ENCODE measurements around the gene TJP2.
"Not testable (repeated sequence)": the region's sequence is repeated elsewhere in the genome, so short reads cannot be mapped to it uniquely, and the experiment has no call there.

Gene TJP2

GRCh38 chr9:69279084-69279731, 105.1 kb downstream of the TJP2 start:
- no peak for DNase-seq (ENCODE audit: low read depth in 1 of 2, low spot score in 1 of 2)

- no peak for DNase-seq (ENCODE audit: low read depth in 1 of 2, low spot score in 1 of 2)
Observed at GRCh38 chr9:69279733-69280132, 105.7 kb downstream of the TJP2 start.

- no peak for DNase-seq (ENCODE audit: low read depth in 1 of 2, low spot score in 1 of 2)
Observed at GRCh38 chr9:69283003-69283402, 108.9 kb downstream of the TJP2 start.

- DNase-seq (ENCODE audit: low read depth in 1 of 2, low spot score in 1 of 2) = no peak
Observed at GRCh38 chr9:69292078-69292477, 118.0 kb downstream of the TJP2 start.

GRCh38 chr9:69293156-69293555, 119.1 kb downstream of the TJP2 start:
- no peak for DNase-seq (ENCODE audit: low read depth in 1 of 2, low spot score in 1 of 2)

GRCh38 chr9:69295872-69296552, 121.9 kb downstream of the TJP2 start:
- DNase-seq (ENCODE audit: low read depth in 1 of 2, low spot score in 1 of 2) = no peak

- DNase-seq (ENCODE audit: low read depth in 1 of 2, low spot score in 1 of 2) = no peak
Observed at GRCh38 chr9:69297300-69297980, 123.4 kb downstream of the TJP2 start.

GRCh38 chr9:69299315-69299714, 125.2 kb downstream of the TJP2 start:
- no peak for DNase-seq (ENCODE audit: low read depth in 1 of 2, low spot score in 1 of 2)

- no peak for DNase-seq (ENCODE audit: low read depth in 1 of 2, low spot score in 1 of 2)
Observed at GRCh38 chr9:69299826-69300225, 125.7 kb downstream of the TJP2 start.

GRCh38 chr9:69303331-69303730, 129.3 kb downstream of the TJP2 start:
- DNase-seq (ENCODE audit: low read depth in 1 of 2, low spot score in 1 of 2) = no peak

- not testable (repeated sequence) for DNase-seq (ENCODE audit: low read depth in 1 of 2, low spot score in 1 of 2)
Observed at GRCh38 chr9:69306895-69307445, 132.9 kb downstream of the TJP2 start.

- DNase-seq (ENCODE audit: low read depth in 1 of 2, low spot score in 1 of 2) = no peak
Observed at GRCh38 chr9:69307446-69308205, 133.5 kb downstream of the TJP2 start.

GRCh38 chr9:69308206-69308931, 134.3 kb downstream of the TJP2 start:
- no peak for DNase-seq (ENCODE audit: low read depth in 1 of 2, low spot score in 1 of 2)

- no peak for DNase-seq (ENCODE audit: low read depth in 1 of 2, low spot score in 1 of 2)
Observed at GRCh38 chr9:69313175-69313574, 139.1 kb downstream of the TJP2 start.

GRCh38 chr9:69314547-69314946, 140.5 kb downstream of the TJP2 start:
- DNase-seq (ENCODE audit: low read depth in 1 of 2, low spot score in 1 of 2) = no peak

GRCh38 chr9:69317081-69317480, 143.0 kb downstream of the TJP2 start:
- no peak for DNase-seq (ENCODE audit: low read depth in 1 of 2, low spot score in 1 of 2)

- DNase-seq (ENCODE audit: low read depth in 1 of 2, low spot score in 1 of 2) = no peak
Observed at GRCh38 chr9:69317894-69318293, 143.8 kb downstream of the TJP2 start.

- DNase-seq (ENCODE audit: low read depth in 1 of 2, low spot score in 1 of 2) = no peak
Observed at GRCh38 chr9:69319324-69320025, 145.4 kb downstream of the TJP2 start.

- no peak for DNase-seq (ENCODE audit: low read depth in 1 of 2, low spot score in 1 of 2)
Observed at GRCh38 chr9:69322256-69322655, 148.2 kb downstream of the TJP2 start.

GRCh38 chr9:69323861-69324260, 149.8 kb downstream of the TJP2 start:
- DNase-seq (ENCODE audit: low read depth in 1 of 2, low spot score in 1 of 2) = no peak
